DOHH2 (cell line): Measurements from ENCODE around the gene SERAC1.

Experiments
- EZH2phosphoT487 ChIP-seq: fragments of 200-600 bp; sonication (generic); IDR thresholded peaks from 2 replicates; pipeline ENCODE4 v1.6.1; 2017; ENCODE audit warnings: borderline replicate concordance, mild to moderate bottlenecking, antibody characterized with exemption, low read length, moderate library complexity, mixed read lengths
- TF ChIP-seq, protein P1 (sequence below): fragments of 200-600 bp; sonication (generic); IDR thresholded peaks from one replicate; pipeline ENCODE4 v1.5.1; 2014; ENCODE audit warnings: antibody characterized with exemption, mild to moderate bottlenecking, low read depth, low read length; ENCODE audit not compliant: poor library complexity, severe bottlenecking

GRCh38 chr6:158143700-158144099 lies 24.4 kb downstream of the SERAC1 start:
- TF ChIP-seq, protein P1, sequence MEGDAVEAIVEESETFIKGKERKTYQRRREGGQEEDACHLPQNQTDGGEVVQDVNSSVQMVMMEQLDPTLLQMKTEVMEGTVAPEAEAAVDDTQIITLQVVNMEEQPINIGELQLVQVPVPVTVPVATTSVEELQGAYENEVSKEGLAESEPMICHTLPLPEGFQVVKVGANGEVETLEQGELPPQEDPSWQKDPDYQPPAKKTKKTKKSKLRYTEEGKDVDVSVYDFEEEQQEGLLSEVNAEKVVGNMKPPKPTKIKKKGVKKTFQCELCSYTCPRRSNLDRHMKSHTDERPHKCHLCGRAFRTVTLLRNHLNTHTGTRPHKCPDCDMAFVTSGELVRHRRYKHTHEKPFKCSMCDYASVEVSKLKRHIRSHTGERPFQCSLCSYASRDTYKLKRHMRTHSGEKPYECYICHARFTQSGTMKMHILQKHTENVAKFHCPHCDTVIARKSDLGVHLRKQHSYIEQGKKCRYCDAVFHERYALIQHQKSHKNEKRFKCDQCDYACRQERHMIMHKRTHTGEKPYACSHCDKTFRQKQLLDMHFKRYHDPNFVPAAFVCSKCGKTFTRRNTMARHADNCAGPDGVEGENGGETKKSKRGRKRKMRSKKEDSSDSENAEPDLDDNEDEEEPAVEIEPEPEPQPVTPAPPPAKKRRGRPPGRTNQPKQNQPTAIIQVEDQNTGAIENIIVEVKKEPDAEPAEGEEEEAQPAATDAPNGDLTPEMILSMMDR, result peak; percentile 65
- no peak for TF ChIP-seq EZH2phosphoT487
